Ovary (tissue), 9 donors: ENCODE data around the gene URGCP. TPM values are rescaled to one million over a fixed set of nuclear protein-coding genes. Genes with fewer than 3 reads are reported as not detected.

Experiments
- DNase-seq, 5 donors: peaks; one replicate each; pipeline ENCODE4 v3.0.0-alpha.2; 2019 to 2020
- H3K27ac ChIP-seq, 2 donors: fragments of 200-600 bp; one replicate each; pipeline versions ENCODE4 v1.5.1 to v1.8.0; 2019 to 2022
- H3K27me3 ChIP-seq: fragments of 200-600 bp; one replicate; pipeline ENCODE4 v1.8.0; 2022
- H3K36me3 ChIP-seq: fragments of 200-600 bp; sonication (generic); one replicate; pipeline ENCODE4 v1.5.1; 2019
- H3K4me1 ChIP-seq: one replicate; pipeline ENCODE4 v1.8.1; 2013; ENCODE audit warnings: mild to moderate bottlenecking, moderate library complexity; ENCODE audit not compliant: insufficient read depth
- H3K4me3 ChIP-seq: fragments of 200-600 bp; sonication (generic); one replicate; pipeline ENCODE4 v1.5.1; 2017
- H3K9me3 ChIP-seq, 2 donors: fragments of 200-600 bp in 1 of 2; sonication (generic) in 1 of 2; one replicate each; pipeline versions ENCODE4 v1.5.1 to v1.8.1; 2013 to 2019; ENCODE audit warnings: mild to moderate bottlenecking in 1 of 2, moderate library complexity in 1 of 2
- CTCF ChIP-seq, 3 donors: fragments of 450-650 bp in 2 of 3; fragments of 200-600 bp in 1 of 3; IDR thresholded peaks; one replicate each; pipeline versions ENCODE4 v1.5.1 to v1.8.0; 2016 to 2022; ENCODE audit warnings: antibody characterized with exemption in 3 of 3, mild to moderate bottlenecking in 1 of 3
- EP300 ChIP-seq: sonication (generic); formaldehyde crosslinking; IDR thresholded peaks from one replicate; pipeline ENCODE4 v1.6.1; 2017; ENCODE audit warnings: antibody characterized with exemption
- POLR2A ChIP-seq: fragments of 450-650 bp; IDR thresholded peaks from one replicate; pipeline ENCODE4 v1.6.1; 2017; ENCODE audit warnings: antibody characterized with exemption, mild to moderate bottlenecking, moderate library complexity
- WGBS, 3 donors: extraction: QIAGEN DNeasy Blood & Tissue Kit in 1 of 3; methylation state at CpG; one replicate each; pipeline versions ENCODE4 v1.1.5 to v1.1.7; 2013 to 2017; 5-methylcytosine and 5-hydroxymethylcytosine counted together
- intact Hi-C, 4 donors: fragments of 100-400 bp; cut with DNase I; formaldehyde crosslinking; loops; one replicate each; pipeline versions ENCODE4 v1.11.0 to v1.15.1; 2022 to 2023
- polyA plus RNA-seq, 2 donors: library from polyadenylated mRNA; stranded (reverse); fragments of 200-250 nt in 1 of 2; fragments of 350-450 nt in 1 of 2; fragmentation: Illumina TruSeq in 1 of 2; extraction: RNeasy Lipid Tissue Mini Kit (QIAGEN cat#74804) in 1 of 2; gene quantifications; one replicate each; pipeline ENCODE4 v1.2.3, GENCODE V29; 2013 to 2014
- total RNA-seq, 7 donors: library from RNA; depleted of rRNA in 2 of 7; stranded (reverse); fragments of >200 nt in 2 of 7; fragmentation: NEBNext Ultra II Directional in 3 of 7; extraction: Animal tissue kit (Norgen Biotek cat#: 25700) in 3 of 7; gene quantifications; one replicate each; pipeline versions ENCODE4 v1.1.0 to v1.2.4, GENCODE V29; 2016 to 2023
- donor health status: DM: no; HTN: no; CAD: no; lungs with moderate emphysema.
- donor health status: DM: no; HTN: no; CAD: no.
- donor health status: Bipolar disorder and iron deficiency.
- donor health status: DM: yes; HTN: yes; CAD: no.
- donor health status: DM: no; HTN: no; CAD: no.
- donor health status: DM: yes; HTN: yes; CAD: no.

Gene URGCP
- total and polyA plus RNA-seq, 9 donors = 19.3 to 55.1 (median 38.8) TPM

DNA sequence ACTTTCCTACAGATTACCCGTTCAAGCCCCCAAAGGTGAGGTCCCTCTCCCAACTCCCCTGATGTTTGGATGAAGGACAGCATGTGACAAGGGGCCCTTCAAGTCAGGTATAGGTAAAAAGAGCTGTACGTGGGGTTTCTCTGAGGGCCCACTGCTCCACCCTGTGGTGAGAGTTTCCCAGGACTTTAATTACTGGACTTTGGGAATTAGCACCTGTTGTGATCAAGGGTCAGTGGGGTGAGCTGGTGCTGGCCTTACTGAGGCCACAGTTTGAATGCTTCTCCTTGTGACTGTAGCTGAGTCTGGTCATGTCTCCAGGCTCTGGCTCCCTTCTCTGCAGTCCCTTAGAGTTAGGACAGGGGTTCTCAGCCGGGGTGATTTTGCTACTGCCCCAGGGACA is 36.6 kb upstream of the URGCP start:
- no peaks in the 10 kb centered on the region for H3K36me3 ChIP-seq
- TF ChIP-seq EP300 (no peak), CTCF (IDR thresholded peaks at IDR 0.05) (no peak), POLR2A (no peak)

DNA sequence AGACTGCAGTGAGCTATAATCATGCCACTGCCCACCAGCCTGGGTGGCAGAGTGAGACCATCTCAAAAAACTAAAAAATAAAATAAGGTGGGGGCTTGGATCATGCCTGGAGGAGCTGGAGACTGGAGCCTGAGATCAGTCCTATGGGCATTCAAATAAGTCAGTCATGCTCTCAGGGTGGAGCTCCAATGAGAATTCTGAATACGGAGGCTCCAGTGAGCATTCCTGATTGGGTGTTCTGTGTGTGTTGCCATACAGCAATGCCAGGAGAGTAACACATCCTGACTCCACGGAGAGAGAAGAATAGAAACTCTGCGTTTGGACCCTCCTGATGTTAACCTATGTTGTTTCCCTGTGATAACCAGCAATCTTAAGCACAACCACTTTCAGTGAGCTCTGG is 35.9 kb upstream of the URGCP start:
- Histone ChIP-seq H3K27ac (no peak overlapping the region), H3K9me3 (no peaks in the 10 kb centered on the region), H3K36me3 (no peaks in the 10 kb centered on the region), H3K4me1 (no peaks in the 10 kb centered on the region), H3K4me3 (no peak overlapping the region), H3K27me3 (no peaks in the 10 kb centered on the region)
- intact Hi-C loops = no loop called here
- no peak for DNase-seq
- 54 to 59% (median 57%) methylated on average over 3 of the region's 3 CpGs for WGBS, 3 donors
- TF ChIP-seq CTCF (IDR thresholded peaks at IDR 0.05) = no peak
- TF ChIP-seq EP300 = no peak
- TF ChIP-seq POLR2A = no peak

More for the DNA sequence above, 36.6 kb upstream of the URGCP start:
- Histone ChIP-seq H3K27ac (no peak overlapping the region), H3K4me3 (no peak overlapping the region), H3K4me1 (no peaks in the 10 kb centered on the region), H3K27me3 (no peaks in the 10 kb centered on the region), H3K9me3 (no peaks in the 10 kb centered on the region)
- intact Hi-C loops = no loop called here
- 69 to 87% (median 74%) methylated on average over 3 of the region's 3 CpGs for WGBS, 3 donors
- no peak for DNase-seq

GRCh38 chr7:43938892-43939482 is 32.6 kb upstream of the URGCP start:
- Histone ChIP-seq H3K4me3 (no peak overlapping the region), H3K27ac (no peak overlapping the region), H3K36me3 (no peaks in the 10 kb centered on the region), H3K4me1 (no peaks in the 10 kb centered on the region), H3K27me3 (no peaks in the 10 kb centered on the region), H3K9me3 (no peaks in the 10 kb centered on the region)
- no peak for TF ChIP-seq POLR2A
- TF ChIP-seq EP300 = no peak
- TF ChIP-seq CTCF (IDR thresholded peaks at IDR 0.05) = no peak
- intact Hi-C loops = no loop called here
- WGBS, 3 donors = 97 to 100% (median 97%) methylated on average over 4 of the region's 4 CpGs
- DNase-seq = no peak

- H3K27me3 ChIP-seq = no peaks in the 10 kb centered on the region
- no peak for DNase-seq
- TF ChIP-seq EP300 = no peak
- TF ChIP-seq CTCF (IDR thresholded peaks at IDR 0.05) = no peak
- no peak for TF ChIP-seq POLR2A
- no peaks in the 10 kb centered on the region for H3K4me1 ChIP-seq
- no peaks in the 10 kb centered on the region for H3K36me3 ChIP-seq
- intact Hi-C loops = no loop called here
- 79 to 90% (median 83%) methylated on average over 3 of the region's 3 CpGs for WGBS, 3 donors
- no peaks in the 10 kb centered on the region for H3K9me3 ChIP-seq
- H3K27ac ChIP-seq = no peak overlapping the region
- no peak overlapping the region for H3K4me3 ChIP-seq
These were observed 31.0 kb upstream of the URGCP start for GRCh38 chr7:43937444-43937843.
